Umbilical cord (tissue), 2 donors: ENCODE measurements around the gene SENP1. TPM values are rescaled to one million over a fixed set of nuclear protein-coding genes. Genes with fewer than 3 reads are reported as not detected.
A peak's percentile ranks its signal among the peaks of the same experiment; 100 is the strongest.

Source experiments
- DNase-seq: peaks from one replicate; pipeline ENCODE4 v3.0.0-alpha.2; 2015; ENCODE audit warnings: low spot score
- total RNA-seq: library from RNA; depleted of rRNA; stranded (reverse); fragments of >200 nt; gene quantifications from one replicate; pipeline ENCODE4 v1.2.3, GENCODE V29; 2014; ENCODE audit warnings: low replicate concordance; ENCODE audit not compliant: insufficient read depth

Gene SENP1
- total RNA-seq, 1 donor from 2014 or later = 45.0 TPM

DNA sequence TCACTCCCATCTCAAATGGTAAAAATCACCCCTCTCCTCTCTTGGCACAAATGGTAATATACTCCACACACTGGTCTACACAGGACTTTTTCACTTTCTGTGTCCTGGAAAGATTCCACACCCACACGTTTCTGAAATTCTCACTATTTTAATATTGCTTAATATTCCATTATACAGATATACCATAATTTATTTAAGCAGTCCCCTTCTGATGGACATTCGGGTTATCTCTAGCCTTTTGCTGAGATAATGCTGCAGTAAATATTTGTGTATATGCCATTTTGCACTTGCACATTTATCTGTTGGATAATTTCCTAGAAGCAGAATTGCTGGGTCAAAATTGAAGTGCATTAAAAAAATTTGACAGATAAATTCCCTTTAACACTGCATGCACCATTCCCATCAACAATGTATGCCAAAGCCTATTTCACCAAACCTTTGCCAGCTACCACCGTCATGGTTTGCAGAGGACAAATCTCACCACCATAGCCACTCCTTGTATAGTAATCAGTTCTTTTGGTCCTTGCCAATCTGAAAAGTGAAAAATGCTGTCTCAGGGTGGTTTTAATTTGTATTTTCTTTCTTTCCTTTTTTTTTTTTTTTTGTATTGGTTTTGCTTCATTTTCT is 86.1 kb downstream of the SENP1 start:
- no peak for DNase-seq

DNA sequence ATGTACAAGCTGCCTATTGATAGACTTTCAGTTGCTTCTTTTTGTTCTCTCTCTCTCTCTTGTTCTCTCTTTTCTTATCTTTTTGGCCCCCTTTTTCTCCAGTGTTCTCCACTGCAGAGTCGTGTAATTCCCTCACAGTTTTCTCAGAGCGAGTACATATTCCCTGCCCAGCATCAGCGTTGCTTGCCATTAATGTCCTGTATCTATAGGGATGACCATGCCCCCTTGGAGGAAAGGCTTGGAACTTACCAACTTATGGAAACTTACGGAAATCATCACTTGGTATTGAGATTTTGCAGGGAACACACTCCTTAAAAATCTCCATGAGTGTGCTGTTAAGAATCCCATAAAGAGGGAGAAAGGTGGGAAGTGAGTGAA is 87.3 kb downstream of the SENP1 start:
- no peak for DNase-seq

DNA sequence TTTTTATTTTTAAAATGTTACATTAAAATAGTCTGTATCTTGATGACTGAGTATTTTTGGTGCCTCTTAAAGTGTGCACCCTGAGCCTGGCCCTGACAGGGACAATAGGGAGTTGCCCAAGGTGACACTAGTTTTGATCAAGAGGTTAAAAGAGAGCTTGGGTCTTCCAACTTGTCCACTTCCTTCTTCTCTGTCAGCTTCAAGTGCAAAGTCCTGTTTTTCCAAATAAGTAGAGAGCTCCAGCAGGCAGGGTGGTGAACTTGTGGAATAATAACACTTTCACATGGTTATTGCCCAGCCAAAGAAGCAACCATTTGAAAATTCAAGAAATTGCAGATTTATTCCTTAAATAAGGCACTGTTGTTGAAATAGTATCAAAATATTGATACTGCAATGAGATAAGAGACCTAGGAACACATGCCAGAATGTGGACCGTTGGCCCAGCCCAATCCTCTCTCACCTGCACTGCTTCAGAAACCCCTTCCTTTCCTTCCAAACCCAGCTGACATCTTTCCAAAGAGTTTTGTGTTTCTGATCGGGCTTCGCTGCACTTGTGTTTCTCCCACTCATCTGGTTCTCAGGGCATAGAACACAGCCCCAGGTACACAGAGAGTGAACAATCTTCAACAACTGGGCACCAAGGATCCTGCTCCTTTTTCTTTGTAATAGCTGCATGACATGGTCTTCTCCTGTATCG is 87.8 kb downstream of the SENP1 start:
- DNase-seq = no peak

DNA sequence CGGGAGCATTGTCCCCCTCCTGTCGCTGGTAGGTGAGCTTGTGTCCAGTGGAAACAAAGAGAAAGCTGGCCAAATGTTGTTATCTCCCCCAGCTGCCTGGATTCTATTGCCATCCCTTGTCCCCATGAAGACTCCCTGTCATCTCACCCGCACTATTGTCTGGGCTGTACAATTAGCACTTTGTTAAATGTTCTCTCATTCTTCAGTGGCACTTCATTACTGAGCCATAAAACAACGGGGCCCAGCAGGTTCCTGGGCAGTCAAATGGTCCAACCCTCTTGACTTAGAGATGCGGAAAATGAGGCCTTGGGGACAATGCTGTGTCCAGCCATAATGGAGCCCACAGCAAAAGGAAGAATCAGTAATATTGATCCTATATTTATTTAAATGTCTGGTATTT is 88.4 kb downstream of the SENP1 start:
- no peak for DNase-seq

GRCh38 chr12:48016373-48017020 is 89.4 kb downstream of the SENP1 start:
- DNase-seq = no peak

DNA sequence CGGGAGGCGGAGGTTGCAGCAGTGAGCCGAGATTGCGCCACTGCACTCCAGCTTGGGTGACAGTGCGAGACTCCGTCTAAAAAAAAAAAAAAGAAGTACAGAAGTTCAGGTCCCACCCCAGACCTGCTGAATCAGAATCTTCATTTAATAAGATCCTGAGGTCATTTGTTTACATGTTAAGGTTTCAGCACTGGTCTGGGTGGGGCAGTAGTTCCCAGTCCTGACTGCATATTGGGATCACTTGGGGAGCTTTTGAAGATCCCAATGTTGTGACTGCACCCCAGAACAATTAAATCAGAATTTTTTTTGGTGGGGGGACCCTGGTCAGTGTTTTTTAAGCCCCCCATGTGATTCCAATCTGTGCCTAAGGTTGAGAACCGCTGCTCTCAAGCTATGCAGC is 89.9 kb downstream of the SENP1 start:
- no peak for DNase-seq

GRCh38 chr12:48015129-48015528 is 90.8 kb downstream of the SENP1 start:
- no peak for DNase-seq

DNA sequence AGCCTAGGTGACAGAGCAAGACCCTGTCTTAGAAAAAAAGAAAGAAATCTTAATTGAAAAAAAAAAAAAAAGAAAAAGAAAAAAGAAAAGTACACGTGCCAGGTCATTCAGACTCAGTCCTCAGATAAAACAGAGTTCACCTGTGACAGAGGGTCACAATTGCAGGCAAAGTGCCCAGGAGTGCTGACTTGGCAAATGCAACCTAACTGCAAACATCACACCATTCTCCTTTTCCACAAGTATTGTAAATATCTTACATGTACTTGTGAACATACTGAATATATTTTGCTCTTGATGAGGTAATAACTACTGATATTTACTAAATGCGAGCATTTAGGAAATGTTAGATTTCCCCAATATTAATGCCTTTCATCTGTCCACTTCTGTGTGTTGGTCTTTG is 92.6 kb downstream of the SENP1 start:
- no peak for DNase-seq

DNA sequence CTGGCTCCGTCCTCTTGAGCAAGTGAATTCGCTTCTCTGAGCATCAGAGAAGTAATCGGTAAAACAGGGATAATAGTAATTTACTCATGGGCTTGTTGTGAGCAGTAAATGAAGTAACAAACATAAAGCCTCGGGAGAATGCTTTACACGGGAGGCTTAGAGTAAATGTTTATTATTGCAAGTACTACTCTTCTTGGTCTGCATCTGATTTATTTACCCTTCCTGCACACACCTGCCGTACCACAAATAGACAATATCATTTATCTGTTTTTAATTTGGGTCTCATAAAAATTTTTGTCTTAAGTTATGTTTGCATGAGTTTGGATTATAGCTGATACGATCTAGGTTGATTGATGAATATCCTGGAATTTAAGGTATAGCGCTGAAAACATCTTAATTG is 93.8 kb downstream of the SENP1 start:
- no peak for DNase-seq

GRCh38 chr12:48010366-48010970 is 95.4 kb downstream of the SENP1 start:
- no peak for DNase-seq

DNA sequence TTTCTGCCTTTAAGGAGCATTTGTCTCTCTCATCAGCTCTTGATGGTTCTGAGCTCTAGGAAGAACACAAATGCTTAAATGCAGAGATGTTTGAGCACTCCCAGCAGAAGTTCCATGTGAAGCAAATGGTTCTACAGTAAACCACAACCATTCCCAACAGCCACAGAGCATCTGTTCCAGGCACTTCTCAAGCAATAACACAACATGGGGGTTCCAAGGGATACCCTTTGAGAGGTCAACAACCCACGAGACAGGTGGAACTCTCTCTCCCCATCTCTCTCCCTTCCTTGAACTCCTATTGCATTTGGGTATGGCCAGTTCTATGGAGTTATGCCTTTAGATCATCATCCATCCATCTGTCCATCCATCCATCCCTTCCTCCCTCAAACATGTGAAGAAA is 96.4 kb downstream of the SENP1 start:
- no peak for DNase-seq

GRCh38 chr12:48008950-48009349 is 96.9 kb downstream of the SENP1 start:
- no peak for DNase-seq

- DNase-seq = no peak
These were observed 97.5 kb downstream of the SENP1 start for GRCh38 chr12:48008349-48008748.

DNA sequence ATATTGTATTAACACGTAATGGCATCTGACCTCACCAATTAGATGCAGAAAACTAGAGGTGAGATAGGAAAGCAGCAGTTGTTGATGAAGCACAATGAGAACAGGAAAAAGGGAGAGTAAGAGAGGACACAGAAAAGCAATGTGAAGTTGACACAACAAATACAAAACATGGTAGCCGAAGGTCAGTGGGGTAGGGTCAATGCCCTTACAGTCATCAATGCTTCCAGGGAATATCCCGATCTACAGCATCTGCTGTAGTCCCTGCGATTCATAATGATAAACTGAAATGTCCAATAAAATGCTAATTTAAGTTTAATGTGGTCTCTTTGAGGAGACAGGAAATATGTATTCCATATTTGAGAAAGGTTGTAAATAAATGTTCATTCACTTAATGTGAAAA is 98.7 kb downstream of the SENP1 start:
- no peak for DNase-seq

DNA sequence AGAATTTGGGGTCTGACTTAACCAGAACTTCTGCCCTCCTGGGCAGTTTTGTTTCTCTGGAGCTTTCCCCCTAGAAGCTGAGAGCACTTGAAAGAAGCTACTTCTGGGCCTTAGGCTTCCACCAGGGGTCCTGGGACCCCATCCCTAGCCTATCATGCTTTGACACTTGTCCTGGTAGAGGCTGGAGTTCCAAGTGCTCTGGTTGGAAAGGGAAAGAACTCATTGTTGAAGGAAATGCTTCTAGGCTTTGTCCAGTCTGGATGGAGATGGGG is 100.2 kb downstream of the SENP1 start:
- DNase-seq = no peak

DNA sequence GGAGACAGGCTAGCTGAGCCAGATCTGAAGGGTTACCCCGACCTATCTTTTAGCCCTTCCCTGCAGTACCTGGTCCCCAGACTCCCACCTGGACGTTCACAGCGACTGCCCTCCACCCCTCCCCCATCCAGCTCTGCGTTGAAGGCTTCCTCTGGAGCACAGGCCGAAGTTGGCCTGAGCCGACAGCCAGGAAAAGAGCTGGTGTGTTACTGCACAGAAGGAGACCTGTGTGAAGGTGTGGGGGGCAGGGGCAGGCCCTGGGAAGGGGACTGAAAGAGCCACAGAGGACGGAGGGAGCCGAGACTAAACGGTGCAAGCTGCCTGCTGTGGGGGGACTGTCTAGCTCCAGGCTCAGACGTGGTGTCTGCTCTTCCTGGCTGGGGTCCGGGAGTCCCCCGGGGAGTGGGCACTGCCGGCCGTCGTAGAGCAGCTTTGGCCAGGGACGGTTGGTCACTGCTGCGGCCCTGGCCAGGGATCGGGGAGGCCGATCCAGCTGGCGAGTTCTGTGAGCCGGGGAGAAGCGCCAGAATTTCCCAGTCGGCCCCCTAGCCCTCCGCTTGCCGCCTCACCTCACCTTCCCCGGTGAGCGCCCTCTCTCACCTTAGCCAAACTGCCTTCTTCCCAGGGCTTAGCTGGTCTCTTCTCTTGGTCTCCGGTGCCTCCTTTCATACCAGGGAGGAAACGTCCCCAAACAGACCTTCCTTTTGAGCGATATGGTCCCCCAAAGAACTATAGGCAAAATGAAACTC is 100.7 kb downstream of the SENP1 start:
- no peak for DNase-seq

GRCh38 chr12:48004053-48004941 is 101.6 kb downstream of the SENP1 start, which contains the start of gene COL2A1:
TSS of gene COL2A1 (minus strand) at chr12:48004476. CDS start at chr12:48004321, 155 bp downstream.
- DNase-seq = peak; percentile 38

DNA sequence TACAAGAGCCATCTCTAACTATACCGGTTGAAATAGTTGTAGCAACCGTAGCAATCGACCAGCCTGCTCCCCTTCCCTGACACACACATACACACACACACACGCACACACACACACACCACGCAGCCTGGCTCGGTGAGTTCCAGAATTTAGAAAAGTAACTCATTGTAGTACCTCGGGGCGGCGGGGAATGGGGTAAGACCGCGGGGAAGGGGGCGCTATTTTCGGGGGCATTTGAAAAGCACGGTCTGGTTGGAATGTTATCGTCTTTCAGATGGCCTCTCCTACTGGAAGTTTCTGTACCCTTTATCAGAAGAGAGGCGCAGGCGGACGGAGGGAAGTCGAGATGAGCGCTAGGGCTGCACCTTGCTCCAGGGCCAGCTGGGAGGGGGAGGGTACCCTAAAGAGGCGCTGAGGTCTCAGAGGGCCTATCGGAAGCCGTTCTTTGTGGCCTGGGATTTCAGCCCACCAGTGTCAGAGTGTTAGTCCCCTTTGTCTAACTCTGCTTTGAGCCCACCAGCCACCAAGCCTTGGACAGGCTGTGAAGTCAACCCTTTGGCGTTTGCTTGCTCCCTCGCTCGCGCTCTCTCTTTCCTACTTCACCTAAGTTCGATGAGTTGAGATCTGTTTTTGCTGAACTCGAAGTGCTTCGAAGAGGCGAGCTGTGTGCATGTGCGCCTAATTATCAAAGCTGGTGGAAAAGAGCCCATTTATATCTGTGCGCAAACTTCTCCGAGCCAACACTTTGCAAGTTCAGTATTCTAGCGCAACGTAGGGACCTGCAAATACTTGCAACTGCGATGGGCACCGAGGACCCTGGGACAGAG is 102.4 kb downstream of the SENP1 start:
- DNase-seq = no peak

DNA sequence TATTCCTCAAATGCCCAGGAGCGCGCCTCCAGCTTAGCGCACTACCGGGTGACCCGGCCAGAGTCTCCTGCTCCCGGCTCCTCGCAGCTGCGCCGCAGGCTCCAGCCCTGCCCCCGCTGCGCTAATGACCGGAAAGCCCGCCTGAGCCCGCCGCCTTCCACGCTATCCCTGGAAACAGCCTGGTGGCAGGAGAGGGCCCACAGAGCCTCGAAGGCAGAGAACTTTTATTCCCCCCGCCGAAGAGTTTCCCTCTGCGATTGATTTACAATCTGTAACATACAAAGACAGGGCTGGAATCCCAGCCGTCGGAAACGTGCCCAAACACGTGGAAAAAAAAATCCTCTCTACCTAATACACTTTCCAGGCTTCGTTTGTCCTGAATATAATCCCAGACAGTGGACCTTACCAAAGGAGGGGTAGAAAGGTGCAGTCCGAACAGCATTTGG is 103.1 kb downstream of the SENP1 start:
- peak; percentile 68 for DNase-seq

DNA sequence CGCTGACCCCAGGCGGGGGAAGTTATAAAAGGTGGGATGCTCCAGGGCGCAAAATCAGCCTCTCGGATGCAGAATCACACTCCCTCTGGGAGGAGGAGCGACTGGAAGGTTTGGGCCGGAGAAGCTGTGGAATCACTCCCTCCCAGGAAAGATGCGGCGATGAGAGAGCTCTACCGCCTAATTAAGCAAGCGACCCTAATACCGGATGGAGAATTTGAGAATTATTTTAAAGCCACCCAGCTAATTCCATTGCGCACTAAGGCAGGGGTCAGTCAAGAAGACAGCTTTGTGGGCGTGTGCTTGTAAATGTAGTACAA is 103.5 kb downstream of the SENP1 start:
- no peak for DNase-seq
